DMS114 treated with DMSO at 0.1 percent for 48 hours (cell line): ENCODE results near the gene BEST1.

Experiments
- DNase-seq: peaks from one replicate; lab custom pipeline; 2025; ENCODE audit not compliant: unreplicated experiment; lab: John Stamatoyannopoulos, UW

Gene BEST1

GRCh38 chr11:61950035-61950547 lies at the start of gene BEST1:
BEST1 (plus strand) TSS chr11:61950351; CDS start chr11:61951807, 1,456 bp downstream.
- DNase-seq, result no peak

- no peak for DNase-seq
Observed at GRCh38 chr11:61901397-61901796, 48.8 kb upstream of the BEST1 start.

GRCh38 chr11:61902313-61902712 lies 47.8 kb upstream of the BEST1 start:
- DNase-seq, result no peak

GRCh38 chr11:61903845-61904244 lies 46.3 kb upstream of the BEST1 start:
- no peak for DNase-seq

GRCh38 chr11:61904539-61905048 lies 45.6 kb upstream of the BEST1 start:
- no peak for DNase-seq

GRCh38 chr11:61905067-61905696 lies 45.0 kb upstream of the BEST1 start:
- DNase-seq, result no peak

- DNase-seq, result no peak
Observed at GRCh38 chr11:61905801-61906521, 44.2 kb upstream of the BEST1 start.

GRCh38 chr11:61906522-61906909 lies 43.6 kb upstream of the BEST1 start:
- no peak for DNase-seq

GRCh38 chr11:61907282-61907681 lies 42.9 kb upstream of the BEST1 start:
- no peak for DNase-seq

- DNase-seq, result no peak
Observed at GRCh38 chr11:61907871-61908729, 42.1 kb upstream of the BEST1 start.

GRCh38 chr11:61908730-61909316 lies 41.3 kb upstream of the BEST1 start:
- DNase-seq, result no peak

- DNase-seq, result no peak
Observed at GRCh38 chr11:61910187-61911127, 39.7 kb upstream of the BEST1 start.

- no peak for DNase-seq
Observed at GRCh38 chr11:61911128-61911700, 38.9 kb upstream of the BEST1 start.

GRCh38 chr11:61911701-61912529 lies 38.2 kb upstream of the BEST1 start:
- no peak for DNase-seq

- no peak for DNase-seq
Observed at GRCh38 chr11:61912530-61912898, 37.6 kb upstream of the BEST1 start.

GRCh38 chr11:61912991-61913698 lies 37.0 kb upstream of the BEST1 start:
- DNase-seq, result no peak

GRCh38 chr11:61913699-61914395 lies 36.3 kb upstream of the BEST1 start:
- no peak for DNase-seq
